Neutrophil (primary cell): ENCODE data around the gene UVRAG.

Source experiments
- H3K27ac ChIP-seq: fragments of 200-600 bp; sonication (generic); 2 replicates; pipeline ENCODE4 v1.5.1; 2016; ENCODE audit warnings: mild to moderate bottlenecking, moderate library complexity
- H3K27me3 ChIP-seq: fragments of 200-600 bp; sonication (generic); 2 replicates; pipeline ENCODE4 v1.6.0; 2016; ENCODE audit warnings: mild to moderate bottlenecking
- H3K36me3 ChIP-seq: fragments of 200-600 bp; sonication (generic); 2 replicates; pipeline ENCODE4 v1.5.1; 2017
- H3K4me1 ChIP-seq, 2 experiments: fragments of 200-600 bp in 1 of 2; sonication (generic) in 1 of 2; 1 replicate in 1 of 2; 2 replicates in 1 of 2; pipeline versions ENCODE4 v1.5.1 to v1.6.1; 2013 to 2016; ENCODE audit warnings: low read depth in 1 of 2, low read length in 1 of 2, mild to moderate bottlenecking in 1 of 2, moderate library complexity in 1 of 2; ENCODE audit not compliant: control insufficient read depth in 1 of 2, insufficient read depth in 1 of 2
- H3K4me3 ChIP-seq, 2 experiments: fragments of 200-600 bp in 1 of 2; sonication (generic) in 1 of 2; 1 replicate in 1 of 2; 2 replicates in 1 of 2; pipeline ENCODE4 v1.5.1; 2013 to 2016; ENCODE audit warnings: low read depth in 1 of 2, low read length in 1 of 2, mild to moderate bottlenecking in 1 of 2, moderate library complexity in 1 of 2
- H3K9me3 ChIP-seq: fragments of 200-600 bp; sonication (generic); 2 replicates; pipeline ENCODE4 v1.5.1; 2016
- TF ChIP-seq, protein P1 (sequence below): fragments of 200-600 bp; sonication (generic); IDR thresholded peaks from 2 replicates; pipeline ENCODE4 v1.5.1; 2016; ENCODE audit warnings: antibody characterized with exemption

UVRAG gene

DNA sequence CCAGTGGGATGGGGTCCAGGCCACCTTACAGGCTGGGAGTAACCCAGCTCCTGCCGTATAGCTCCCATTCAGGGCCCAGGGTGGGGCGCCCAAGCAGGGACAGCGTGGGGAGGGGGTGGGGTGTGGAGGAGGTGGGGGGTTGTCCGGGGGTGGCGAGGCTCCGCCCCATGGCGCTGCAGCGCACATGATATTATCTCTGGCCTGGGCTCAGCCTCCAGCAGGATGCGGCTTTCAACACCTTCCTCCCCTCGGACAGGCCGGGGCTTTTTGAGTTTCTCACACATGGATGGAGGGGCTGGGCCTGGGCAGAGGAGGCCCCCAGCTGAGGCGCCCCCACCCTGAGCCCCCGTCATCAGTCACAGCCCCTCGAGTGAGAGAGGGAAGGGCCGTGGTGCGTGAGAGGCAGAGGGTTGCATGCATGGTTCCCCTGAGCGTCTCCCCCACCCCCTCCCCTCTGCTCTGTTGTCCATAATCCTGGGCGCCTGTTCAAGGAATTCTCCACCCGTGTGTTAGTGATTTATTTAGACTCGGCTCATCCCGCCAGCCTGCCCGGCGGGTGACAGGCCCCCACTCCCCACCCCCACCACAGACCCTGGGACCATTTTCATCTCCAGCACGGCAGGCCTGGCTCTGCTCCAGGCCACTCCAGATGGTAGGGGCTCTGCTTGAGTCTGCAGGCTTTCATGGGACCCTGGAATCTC lies 346.4 kb downstream of the UVRAG start:
- H3K4me1 ChIP-seq, result no peaks in the 10 kb centered on the region
- H3K36me3 ChIP-seq, result no peaks in the 10 kb centered on the region
- H3K27ac ChIP-seq, result no peak overlapping the region
- TF ChIP-seq, protein P1, sequence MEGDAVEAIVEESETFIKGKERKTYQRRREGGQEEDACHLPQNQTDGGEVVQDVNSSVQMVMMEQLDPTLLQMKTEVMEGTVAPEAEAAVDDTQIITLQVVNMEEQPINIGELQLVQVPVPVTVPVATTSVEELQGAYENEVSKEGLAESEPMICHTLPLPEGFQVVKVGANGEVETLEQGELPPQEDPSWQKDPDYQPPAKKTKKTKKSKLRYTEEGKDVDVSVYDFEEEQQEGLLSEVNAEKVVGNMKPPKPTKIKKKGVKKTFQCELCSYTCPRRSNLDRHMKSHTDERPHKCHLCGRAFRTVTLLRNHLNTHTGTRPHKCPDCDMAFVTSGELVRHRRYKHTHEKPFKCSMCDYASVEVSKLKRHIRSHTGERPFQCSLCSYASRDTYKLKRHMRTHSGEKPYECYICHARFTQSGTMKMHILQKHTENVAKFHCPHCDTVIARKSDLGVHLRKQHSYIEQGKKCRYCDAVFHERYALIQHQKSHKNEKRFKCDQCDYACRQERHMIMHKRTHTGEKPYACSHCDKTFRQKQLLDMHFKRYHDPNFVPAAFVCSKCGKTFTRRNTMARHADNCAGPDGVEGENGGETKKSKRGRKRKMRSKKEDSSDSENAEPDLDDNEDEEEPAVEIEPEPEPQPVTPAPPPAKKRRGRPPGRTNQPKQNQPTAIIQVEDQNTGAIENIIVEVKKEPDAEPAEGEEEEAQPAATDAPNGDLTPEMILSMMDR, result no peak
- peaks cover 6% of the 10 kb centered on the region for H3K27me3 ChIP-seq
- no peaks in the 10 kb centered on the region for H3K9me3 ChIP-seq
- no peak overlapping the region for H3K4me3 ChIP-seq

DNA sequence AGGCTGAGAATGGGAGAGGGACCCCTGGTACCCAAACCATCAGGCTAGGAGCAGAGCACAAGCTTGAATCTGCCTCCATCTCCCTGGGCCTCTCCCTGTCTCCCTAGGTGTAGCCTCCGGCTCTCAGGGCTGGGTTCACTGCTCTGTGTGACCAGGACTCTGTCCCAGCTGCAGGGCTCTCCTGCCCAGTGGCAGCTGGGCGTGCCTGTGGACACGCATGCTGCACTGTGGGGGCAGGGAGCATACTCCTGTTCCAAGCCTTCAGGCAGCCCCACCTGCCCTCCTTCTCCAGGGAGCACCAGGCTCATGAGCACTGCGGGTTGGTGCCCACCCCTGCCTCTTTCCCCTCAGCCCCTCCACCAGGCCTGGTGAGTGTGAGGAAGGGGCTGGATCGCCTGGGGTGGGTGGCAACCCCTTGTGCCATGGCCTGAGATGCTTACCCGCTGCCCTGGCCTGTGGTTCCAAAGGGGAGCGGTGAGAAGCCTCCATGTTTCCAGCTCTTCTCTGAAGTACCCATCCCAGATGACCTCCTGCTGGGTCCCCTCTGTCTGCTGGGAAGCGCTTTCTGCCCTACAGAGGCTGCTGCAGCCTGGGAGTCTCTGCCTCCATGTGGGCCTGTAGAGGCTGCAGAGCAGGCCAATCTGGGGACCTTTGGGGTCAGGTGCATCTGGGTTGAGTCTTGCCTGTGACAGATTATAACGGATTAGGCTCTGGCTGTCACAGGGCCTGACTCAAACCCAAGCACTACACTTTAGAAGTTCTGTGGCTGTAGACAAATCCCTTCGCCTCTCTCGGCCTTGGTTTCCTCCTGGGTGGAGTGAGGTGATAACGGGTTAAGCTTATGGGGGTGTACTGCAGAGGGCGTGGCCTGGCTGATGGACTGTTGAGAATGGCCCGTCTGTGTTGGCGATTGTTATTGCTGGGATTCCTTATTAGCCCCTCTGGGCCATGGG lies 347.6 kb downstream of the UVRAG start:
- H3K4me3 ChIP-seq, result no peak overlapping the region
- H3K27me3 ChIP-seq, result peaks cover 6% of the 10 kb centered on the region
- H3K4me1 ChIP-seq, result no peaks in the 10 kb centered on the region
- TF ChIP-seq, protein P1, result no peak
- no peak overlapping the region for H3K27ac ChIP-seq
- no peaks in the 10 kb centered on the region for H3K9me3 ChIP-seq
- no peaks in the 10 kb centered on the region for H3K36me3 ChIP-seq

DNA sequence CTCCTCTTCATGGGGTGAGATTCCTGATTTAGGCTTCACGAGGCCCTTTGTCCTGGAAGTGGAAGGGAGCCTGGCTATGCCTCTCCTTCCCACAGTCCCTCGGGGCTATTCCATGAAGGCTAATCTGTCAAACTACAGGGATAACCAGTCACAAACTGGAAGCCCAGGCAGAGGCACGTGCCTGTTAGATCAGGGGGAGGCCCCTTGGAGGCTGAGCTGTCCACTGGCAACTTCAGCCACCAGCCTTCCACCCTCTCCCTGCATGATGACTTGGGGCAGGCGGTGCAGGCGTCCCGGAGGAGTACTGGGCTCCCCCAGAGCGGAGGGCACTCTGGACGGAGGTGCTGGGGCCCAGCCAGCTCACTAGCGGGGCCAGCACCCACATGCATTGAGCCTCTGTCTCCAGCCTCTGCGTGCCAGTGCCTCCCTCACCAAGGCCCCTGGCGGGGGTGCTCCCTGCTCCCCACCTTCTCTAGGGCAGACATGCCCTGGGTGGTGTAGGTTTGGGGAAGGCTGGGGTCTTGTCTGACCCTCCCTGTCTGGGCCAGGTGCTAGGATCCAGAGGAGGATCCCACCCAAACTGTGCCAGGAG lies 348.4 kb downstream of the UVRAG start:
- no peak overlapping the region for H3K4me3 ChIP-seq
- TF ChIP-seq, protein P1, result no peak
- no peaks in the 10 kb centered on the region for H3K36me3 ChIP-seq
- no peaks in the 10 kb centered on the region for H3K9me3 ChIP-seq
- H3K27ac ChIP-seq, result no peak overlapping the region
- H3K27me3 ChIP-seq, result peaks cover 6% of the 10 kb centered on the region
- H3K4me1 ChIP-seq, result no peaks in the 10 kb centered on the region

DNA sequence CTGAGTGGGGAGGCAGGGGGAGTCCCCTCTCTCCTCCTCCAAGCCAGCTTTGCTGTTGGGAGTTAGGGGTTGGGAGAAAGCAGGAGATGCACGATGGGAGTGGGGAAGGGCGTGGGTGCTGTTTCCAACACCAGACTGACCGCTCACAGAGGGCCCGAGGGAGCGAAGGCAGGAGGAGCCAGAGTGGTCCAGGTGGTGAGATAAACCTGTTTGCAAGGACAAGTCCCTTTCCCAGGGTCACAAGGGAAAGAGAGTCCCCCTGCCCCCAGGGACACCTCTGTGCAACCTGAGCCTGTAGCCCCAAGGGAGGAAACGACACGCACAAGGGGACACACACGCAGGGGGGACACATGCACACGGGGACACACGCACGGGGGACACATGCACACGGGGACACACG lies 349.1 kb downstream of the UVRAG start:
- Histone ChIP-seq H3K27ac (no peak overlapping the region), H3K27me3 (peaks cover 6% of the 10 kb centered on the region), H3K4me1 (no peaks in the 10 kb centered on the region), H3K36me3 (no peaks in the 10 kb centered on the region), H3K4me3 (no peak overlapping the region), H3K9me3 (no peaks in the 10 kb centered on the region)
- TF ChIP-seq, protein P1, result no peak

DNA sequence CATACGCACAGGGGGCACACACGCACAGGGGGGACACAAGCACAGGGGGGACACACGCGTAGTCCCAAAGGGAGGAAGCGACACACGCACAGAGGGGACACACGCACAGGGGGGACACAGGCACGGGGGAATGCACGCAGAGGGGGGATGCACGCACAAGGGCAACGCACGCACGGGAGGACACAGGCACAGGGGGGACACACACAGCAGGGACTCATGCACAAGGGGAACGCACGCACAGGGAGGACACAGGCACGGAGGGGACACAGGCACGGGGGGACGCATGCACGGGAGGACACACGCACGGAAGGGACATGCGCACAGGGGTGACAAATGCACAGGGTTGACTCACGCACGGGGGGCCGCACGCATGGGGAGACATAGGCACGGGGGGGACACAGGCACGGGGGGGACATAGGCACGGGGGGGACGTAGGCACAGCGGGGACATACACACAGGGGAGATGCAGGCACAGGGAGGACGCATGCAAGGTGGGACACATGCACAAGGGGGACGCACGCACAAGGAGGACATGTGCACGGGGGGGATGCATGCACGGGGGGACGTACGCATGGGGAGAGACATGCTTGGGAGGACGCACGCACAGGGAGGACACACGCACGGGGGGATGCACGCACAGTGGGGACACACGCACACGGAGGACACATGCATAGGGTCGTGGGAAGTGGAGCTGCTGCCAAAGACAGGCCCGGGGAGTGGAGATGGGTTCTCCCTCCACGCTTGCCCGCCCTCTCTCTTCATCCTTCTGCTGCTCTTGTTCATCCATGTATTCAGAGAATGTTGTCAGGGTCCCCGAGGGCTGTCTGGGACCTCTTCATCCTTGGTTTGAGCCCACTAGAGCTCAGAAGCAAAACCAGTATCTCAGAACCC lies 350.1 kb downstream of the UVRAG start:
- Histone ChIP-seq H3K9me3 (no peaks in the 10 kb centered on the region), H3K36me3 (no peaks in the 10 kb centered on the region), H3K27ac (no peak overlapping the region), H3K4me1 (no peaks in the 10 kb centered on the region), H3K27me3 (peaks cover 6% of the 10 kb centered on the region), H3K4me3 (no peak overlapping the region)
- TF ChIP-seq, protein P1, result no peak
